Measurements from ENCODE around the gene DCAF6.

- no peak for TF ChIP-seq CTCF (IDR thresholded peaks at IDR 0.05)
- TF ChIP-seq POLR2A (IDR thresholded peaks at IDR 0.05): no peak
- TF ChIP-seq POLR2AphosphoS5 (IDR thresholded peaks at IDR 0.05): no peak
Observed at GRCh38 chr1:167916766-167917511, 19.5 kb upstream of the DCAF6 start.
